Sigmoid colon (tissue), 7 donors: ENCODE measurements around the gene SF3B1. TPM values are rescaled to one million over a fixed set of nuclear protein-coding genes. Genes with fewer than 3 reads are reported as not detected.
"Not testable (repeated sequence)": the region's sequence is repeated elsewhere in the genome, so short reads cannot be mapped to it uniquely, and the experiment has no call there.

Source experiments
- DNase-seq: peaks from one replicate; pipeline ENCODE4 v3.0.0-alpha.2; 2019
- H3K27ac ChIP-seq, 4 donors: fragments of 200-600 bp; sonication (generic); one replicate each; pipeline ENCODE4 v1.5.1; 2016 to 2019; ENCODE audit warnings: mild to moderate bottlenecking in 1 of 4
- H3K27me3 ChIP-seq, 3 donors: fragments of 200-600 bp; sonication (generic); one replicate each; pipeline ENCODE4 v1.5.1; 2019; ENCODE audit warnings: mild to moderate bottlenecking in 1 of 3
- H3K36me3 ChIP-seq, 4 donors: fragments of 200-600 bp; sonication (generic); one replicate each; pipeline ENCODE4 v1.5.1; 2016 to 2019
- H3K4me1 ChIP-seq, 4 donors: fragments of 200-600 bp; sonication (generic); one replicate each; pipeline ENCODE4 v1.5.1; 2017 to 2019
- H3K4me3 ChIP-seq, 4 donors: fragments of 200-600 bp; sonication (generic); one replicate each; pipeline ENCODE4 v1.5.1; 2017 to 2019; ENCODE audit warnings: mild to moderate bottlenecking in 2 of 4, moderate library complexity in 1 of 4
- H3K9me3 ChIP-seq, 4 donors: fragments of 200-600 bp in 3 of 4; sonication (generic) in 3 of 4; one replicate each; pipeline versions ENCODE4 v1.5.1 to v1.6.1; 2013 to 2019
- EP300 ChIP-seq, 4 donors: sonication (generic); formaldehyde crosslinking; IDR thresholded peaks; one replicate each; pipeline ENCODE4 v1.6.1; 2017; ENCODE audit warnings: antibody characterized with exemption in 4 of 4
- POLR2A ChIP-seq, 2 donors: fragments of 450-650 bp; IDR thresholded peaks; one replicate each; pipeline ENCODE4 v1.6.1; 2016; ENCODE audit warnings: antibody characterized with exemption in 2 of 2, mild to moderate bottlenecking in 2 of 2, moderate library complexity in 2 of 2
- POLR2AphosphoS5 ChIP-seq, 4 donors: sonication (generic); formaldehyde crosslinking; IDR thresholded peaks; one replicate each; pipeline ENCODE4 v1.6.1; 2017; ENCODE audit warnings: antibody characterized with exemption in 4 of 4
- WGBS, 2 donors: extraction: QIAGEN DNeasy Blood & Tissue Kit; methylation state at CpG; one replicate each; pipeline ENCODE4 v1.1.7; 2013; 5-methylcytosine and 5-hydroxymethylcytosine counted together
- intact Hi-C: fragments of 100-400 bp; cut with DNase I; formaldehyde crosslinking; loops from one replicate; pipeline ENCODE4 v1.15.1; 2023
- polyA plus RNA-seq, 3 donors: library from polyadenylated mRNA; stranded (reverse); fragments of 200-250 nt; gene quantifications; one replicate each; pipeline ENCODE4 v1.2.3, GENCODE V29; 2013
- total RNA-seq, 4 donors: library from RNA; depleted of rRNA; stranded (reverse); fragments of >200 nt; gene quantifications; one replicate each; pipeline ENCODE4 v1.1.0, GENCODE V29; 2016
- TF ChIP-seq, protein P1 (sequence below), 4 experiments: fragments of 450-650 bp in 3 of 4; fragments of 200-600 bp in 1 of 4; IDR thresholded peaks; one replicate each; pipeline ENCODE4 v1.5.1; 2016 to 2019; ENCODE audit warnings: antibody characterized with exemption in 4 of 4, mild to moderate bottlenecking in 3 of 4, moderate library complexity in 2 of 4
- donor health status: healthy with polysubstance abuse.
- donor health status: Bipolar disorder and iron deficiency.
- donor health status: healthy.

SF3B1 gene, protein sequence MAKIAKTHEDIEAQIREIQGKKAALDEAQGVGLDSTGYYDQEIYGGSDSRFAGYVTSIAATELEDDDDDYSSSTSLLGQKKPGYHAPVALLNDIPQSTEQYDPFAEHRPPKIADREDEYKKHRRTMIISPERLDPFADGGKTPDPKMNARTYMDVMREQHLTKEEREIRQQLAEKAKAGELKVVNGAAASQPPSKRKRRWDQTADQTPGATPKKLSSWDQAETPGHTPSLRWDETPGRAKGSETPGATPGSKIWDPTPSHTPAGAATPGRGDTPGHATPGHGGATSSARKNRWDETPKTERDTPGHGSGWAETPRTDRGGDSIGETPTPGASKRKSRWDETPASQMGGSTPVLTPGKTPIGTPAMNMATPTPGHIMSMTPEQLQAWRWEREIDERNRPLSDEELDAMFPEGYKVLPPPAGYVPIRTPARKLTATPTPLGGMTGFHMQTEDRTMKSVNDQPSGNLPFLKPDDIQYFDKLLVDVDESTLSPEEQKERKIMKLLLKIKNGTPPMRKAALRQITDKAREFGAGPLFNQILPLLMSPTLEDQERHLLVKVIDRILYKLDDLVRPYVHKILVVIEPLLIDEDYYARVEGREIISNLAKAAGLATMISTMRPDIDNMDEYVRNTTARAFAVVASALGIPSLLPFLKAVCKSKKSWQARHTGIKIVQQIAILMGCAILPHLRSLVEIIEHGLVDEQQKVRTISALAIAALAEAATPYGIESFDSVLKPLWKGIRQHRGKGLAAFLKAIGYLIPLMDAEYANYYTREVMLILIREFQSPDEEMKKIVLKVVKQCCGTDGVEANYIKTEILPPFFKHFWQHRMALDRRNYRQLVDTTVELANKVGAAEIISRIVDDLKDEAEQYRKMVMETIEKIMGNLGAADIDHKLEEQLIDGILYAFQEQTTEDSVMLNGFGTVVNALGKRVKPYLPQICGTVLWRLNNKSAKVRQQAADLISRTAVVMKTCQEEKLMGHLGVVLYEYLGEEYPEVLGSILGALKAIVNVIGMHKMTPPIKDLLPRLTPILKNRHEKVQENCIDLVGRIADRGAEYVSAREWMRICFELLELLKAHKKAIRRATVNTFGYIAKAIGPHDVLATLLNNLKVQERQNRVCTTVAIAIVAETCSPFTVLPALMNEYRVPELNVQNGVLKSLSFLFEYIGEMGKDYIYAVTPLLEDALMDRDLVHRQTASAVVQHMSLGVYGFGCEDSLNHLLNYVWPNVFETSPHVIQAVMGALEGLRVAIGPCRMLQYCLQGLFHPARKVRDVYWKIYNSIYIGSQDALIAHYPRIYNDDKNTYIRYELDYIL
- total RNA-seq (100 to 1,000 TPM; 258 to 475 (median 332) TPM), polyA plus RNA-seq (100 to 1,000 TPM in 1 of 3 donors, 10 to 100 TPM in 2; 61.5 to 122 (median 62.5) TPM)

DNA sequence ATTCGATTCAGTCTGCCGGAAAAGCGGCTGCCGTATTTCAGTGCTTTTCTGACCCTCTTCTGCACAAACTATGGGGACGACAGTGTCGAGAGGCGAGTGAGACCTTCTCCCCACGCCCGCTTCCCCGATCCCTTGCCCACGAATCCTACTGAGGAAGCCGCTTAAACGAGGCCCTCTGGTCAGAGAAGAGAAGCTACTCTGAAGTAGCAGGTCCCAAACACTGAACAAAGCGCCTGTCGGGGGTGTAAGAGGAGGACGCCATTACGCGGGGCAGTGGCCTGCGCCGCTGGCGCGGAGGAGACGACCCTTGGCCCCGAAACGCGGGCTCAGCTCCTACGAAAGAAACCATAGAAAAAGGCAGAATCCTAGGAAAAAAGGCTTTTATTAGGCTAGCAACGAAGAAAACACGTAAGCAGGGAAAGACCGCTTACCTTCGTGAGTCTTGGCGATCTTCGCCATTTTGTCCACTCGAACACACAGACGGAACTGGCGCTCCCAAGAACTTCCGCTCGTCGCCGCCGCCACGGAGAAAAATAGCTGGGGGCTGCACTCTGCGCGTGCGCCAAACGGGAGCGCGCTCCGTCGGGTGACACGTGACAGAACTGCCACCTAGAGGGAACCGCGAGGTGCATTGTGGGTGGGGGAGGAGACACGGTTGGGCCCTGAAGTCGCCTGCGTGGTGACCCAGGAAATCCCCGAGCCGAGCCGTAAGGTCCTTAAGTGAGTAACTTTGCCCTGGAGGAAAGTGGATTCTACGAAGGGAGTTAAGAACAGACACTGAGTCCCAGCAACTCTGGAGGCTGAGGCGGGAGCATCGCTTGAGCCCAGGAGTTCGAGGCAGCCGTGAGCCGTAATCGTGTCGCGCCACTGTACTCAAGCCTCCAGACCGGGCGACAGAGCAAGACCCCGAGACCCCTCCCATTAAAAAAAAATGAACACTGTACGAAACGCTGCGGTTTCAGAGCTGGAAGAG lies at the start of gene SF3B1:
TSS of gene SF3B1 (minus strand) at position 488 of the 973 bp plus-strand sequence. CDS start at position 459, 29 bp downstream.
- Histone ChIP-seq H3K4me1 (peaks cover 0 to 50% (median 45%) of the 10 kb centered on the region in 4 donors), H3K27ac (peak within 1 kb of the TSS; percentile 91 to 98 (median 97)), H3K9me3 (no peaks in the 10 kb centered on the region), H3K36me3 (no peaks in the 10 kb centered on the region), H3K4me3 (peak within 1 kb of the TSS; percentile 86 to 98 (median 92)), H3K27me3 (no peaks in the 10 kb centered on the region)
- TF ChIP-seq, protein P1, sequence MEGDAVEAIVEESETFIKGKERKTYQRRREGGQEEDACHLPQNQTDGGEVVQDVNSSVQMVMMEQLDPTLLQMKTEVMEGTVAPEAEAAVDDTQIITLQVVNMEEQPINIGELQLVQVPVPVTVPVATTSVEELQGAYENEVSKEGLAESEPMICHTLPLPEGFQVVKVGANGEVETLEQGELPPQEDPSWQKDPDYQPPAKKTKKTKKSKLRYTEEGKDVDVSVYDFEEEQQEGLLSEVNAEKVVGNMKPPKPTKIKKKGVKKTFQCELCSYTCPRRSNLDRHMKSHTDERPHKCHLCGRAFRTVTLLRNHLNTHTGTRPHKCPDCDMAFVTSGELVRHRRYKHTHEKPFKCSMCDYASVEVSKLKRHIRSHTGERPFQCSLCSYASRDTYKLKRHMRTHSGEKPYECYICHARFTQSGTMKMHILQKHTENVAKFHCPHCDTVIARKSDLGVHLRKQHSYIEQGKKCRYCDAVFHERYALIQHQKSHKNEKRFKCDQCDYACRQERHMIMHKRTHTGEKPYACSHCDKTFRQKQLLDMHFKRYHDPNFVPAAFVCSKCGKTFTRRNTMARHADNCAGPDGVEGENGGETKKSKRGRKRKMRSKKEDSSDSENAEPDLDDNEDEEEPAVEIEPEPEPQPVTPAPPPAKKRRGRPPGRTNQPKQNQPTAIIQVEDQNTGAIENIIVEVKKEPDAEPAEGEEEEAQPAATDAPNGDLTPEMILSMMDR (IDR thresholded peaks at IDR 0.05) = no peak
- TF ChIP-seq EP300 (IDR thresholded peaks at IDR 0.05) = peak in 1 of 4 donors; percentile 82
- TF ChIP-seq POLR2AphosphoS5 (IDR thresholded peaks at IDR 0.05) = peak; percentile 94 to 98 (median 97)
- peak; percentile 90 to 93 for TF ChIP-seq POLR2A (IDR thresholded peaks at IDR 0.05)
- intact Hi-C loops = loop anchor here (1.0 to 5.0 kb wide), 3 partner anchors 18 to 82 kb away; partner anchors contain the start of genes COQ10B, HSPD1 and MOB4
- peak; percentile 99 for DNase-seq
- WGBS, 2 donors = 0% methylated on average over 74 of the region's 74 CpGs

DNA sequence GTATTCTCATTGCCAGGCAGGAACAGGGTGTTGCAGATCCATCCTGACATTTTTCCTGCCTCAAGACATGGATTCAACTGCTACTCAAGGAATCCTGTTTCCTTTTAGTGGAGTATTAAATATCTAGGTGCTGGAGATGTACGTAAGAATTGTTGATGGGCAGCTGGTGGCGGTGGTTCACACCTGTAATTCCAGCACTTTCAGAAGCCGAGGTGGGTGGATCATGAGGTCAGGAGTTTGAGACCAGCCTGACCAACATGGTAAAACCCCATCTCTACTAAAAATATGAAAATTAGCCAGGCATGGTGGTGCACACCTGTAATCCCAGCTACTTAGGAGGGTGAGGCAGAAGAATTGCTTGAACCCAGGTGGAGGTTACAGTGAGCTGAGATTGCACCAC lies 49.4 kb upstream of the SF3B1 start:
- intact Hi-C loops, DNase-seq, H3K27me3 ChIP-seq, H3K9me3 ChIP-seq, H3K4me3 ChIP-seq, H3K4me1 ChIP-seq, H3K27ac ChIP-seq: not testable (repeated sequence)
- H3K36me3 ChIP-seq = peaks cover 20 to 64% (median 27%) of the 10 kb centered on the region in 4 donors
- 93% methylated on average over 3 of the region's 3 CpGs for WGBS, 2 donors

DNA sequence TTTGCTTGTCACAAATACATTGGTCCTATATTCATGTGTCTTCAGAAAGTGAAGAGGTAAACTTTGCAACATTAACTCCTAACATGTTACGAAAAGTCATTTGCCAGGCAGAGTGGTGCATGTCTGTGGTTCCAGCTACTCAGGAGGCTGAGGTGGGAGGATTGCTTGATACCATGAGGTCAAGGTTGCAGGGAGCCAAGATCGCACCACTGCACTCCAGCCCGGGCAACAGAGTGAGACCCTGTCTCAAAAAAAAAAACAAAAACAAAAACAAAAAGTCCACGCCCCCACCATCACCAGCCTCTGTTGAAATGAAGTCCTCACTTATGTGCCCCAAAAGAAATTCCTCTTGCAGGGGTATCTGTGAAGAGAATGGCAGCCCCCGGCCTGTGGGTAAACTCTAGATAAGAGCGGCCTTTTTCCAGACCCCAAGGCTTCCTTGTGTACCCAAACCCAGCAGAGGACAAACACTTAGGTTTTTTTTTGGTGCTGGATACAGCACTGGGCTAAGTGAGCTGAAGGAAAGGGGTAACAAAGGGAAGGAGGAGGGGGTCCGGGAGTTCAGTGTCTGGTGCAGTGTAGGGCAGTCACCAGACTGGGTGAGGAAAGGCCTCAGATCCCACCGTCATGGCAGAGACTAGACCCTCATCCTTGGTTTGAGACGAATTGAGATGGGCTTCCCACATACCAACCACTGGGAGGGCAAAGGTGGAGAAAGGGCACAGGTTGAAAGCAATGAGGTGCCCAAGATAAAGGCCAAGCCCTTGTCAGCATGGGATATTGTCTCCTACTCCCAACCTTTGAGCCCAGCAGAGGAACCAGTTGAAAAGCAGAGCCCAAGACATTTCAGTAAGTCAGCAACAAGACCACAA lies 45.6 kb upstream of the SF3B1 start:
- H3K27me3 ChIP-seq = no peaks in the 10 kb centered on the region
- TF ChIP-seq, protein P1 (IDR thresholded peaks at IDR 0.05) = no peak
- TF ChIP-seq POLR2AphosphoS5 (IDR thresholded peaks at IDR 0.05) = no peak
- TF ChIP-seq EP300 (IDR thresholded peaks at IDR 0.05) = no peak
- no peak for TF ChIP-seq POLR2A (IDR thresholded peaks at IDR 0.05)
- no peak overlapping the region for H3K4me3 ChIP-seq
- H3K36me3 ChIP-seq = peaks cover 7 to 61% (median 7%) of the 10 kb centered on the region in 4 donors
- H3K4me1 ChIP-seq = no peaks in the 10 kb centered on the region
- no peak overlapping the region for H3K27ac ChIP-seq
- DNase-seq = no peak
- WGBS, 2 donors = 96 to 97% methylated on average over 9 of the region's 9 CpGs
- intact Hi-C loops = no loop called here
- H3K9me3 ChIP-seq = peaks cover 0 to 7% (median 4%) of the 10 kb centered on the region in 4 donors

DNA sequence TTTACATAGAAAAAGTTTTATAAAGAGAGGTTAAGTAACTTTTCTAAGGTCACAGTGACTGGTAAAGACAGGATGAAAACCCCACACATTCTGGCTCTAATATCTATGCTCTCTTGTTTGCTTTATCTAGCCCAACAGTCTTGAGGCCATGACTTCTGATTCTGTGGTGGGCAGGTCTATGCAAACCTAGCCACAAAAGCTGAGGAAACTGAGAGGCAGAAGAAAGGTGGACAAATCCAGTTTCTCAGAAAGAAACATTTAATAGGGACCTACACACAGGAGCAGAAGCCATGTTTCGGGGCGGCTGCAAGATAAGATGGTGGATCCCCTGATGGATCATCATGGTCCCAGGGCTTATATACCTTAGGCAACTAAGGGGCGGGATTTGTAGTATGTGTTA lies 43.0 kb upstream of the SF3B1 start:
- Histone ChIP-seq H3K36me3 (peaks cover 16 to 69% (median 22%) of the 10 kb centered on the region in 4 donors), H3K27ac (no peak overlapping the region), H3K4me3 (no peak overlapping the region), H3K27me3 (no peaks in the 10 kb centered on the region), H3K4me1 (no peaks in the 10 kb centered on the region), H3K9me3 (no peaks in the 10 kb centered on the region)
- WGBS, 2 donors = 97% methylated on average over 3 of the region's 3 CpGs
- no peak for DNase-seq
- intact Hi-C loops = no loop called here
- TF ChIP-seq POLR2AphosphoS5 (IDR thresholded peaks at IDR 0.05) (no peak), EP300 (IDR thresholded peaks at IDR 0.05) (no peak), POLR2A (IDR thresholded peaks at IDR 0.05) (no peak)
- TF ChIP-seq, protein P1 (IDR thresholded peaks at IDR 0.05) = no peak
